GM19452 (cell line): ENCODE results near the gene CABP4.
A peak's percentile ranks its signal among the peaks of the same experiment; 100 is the strongest.

Experiments used
- ATAC-seq: cut with Tn5 transposase; IDR thresholded peaks from one replicate; pipeline ENCODE4 v1.9.1; 2021; ENCODE audit not compliant: unreplicated experiment

Gene CABP4

DNA sequence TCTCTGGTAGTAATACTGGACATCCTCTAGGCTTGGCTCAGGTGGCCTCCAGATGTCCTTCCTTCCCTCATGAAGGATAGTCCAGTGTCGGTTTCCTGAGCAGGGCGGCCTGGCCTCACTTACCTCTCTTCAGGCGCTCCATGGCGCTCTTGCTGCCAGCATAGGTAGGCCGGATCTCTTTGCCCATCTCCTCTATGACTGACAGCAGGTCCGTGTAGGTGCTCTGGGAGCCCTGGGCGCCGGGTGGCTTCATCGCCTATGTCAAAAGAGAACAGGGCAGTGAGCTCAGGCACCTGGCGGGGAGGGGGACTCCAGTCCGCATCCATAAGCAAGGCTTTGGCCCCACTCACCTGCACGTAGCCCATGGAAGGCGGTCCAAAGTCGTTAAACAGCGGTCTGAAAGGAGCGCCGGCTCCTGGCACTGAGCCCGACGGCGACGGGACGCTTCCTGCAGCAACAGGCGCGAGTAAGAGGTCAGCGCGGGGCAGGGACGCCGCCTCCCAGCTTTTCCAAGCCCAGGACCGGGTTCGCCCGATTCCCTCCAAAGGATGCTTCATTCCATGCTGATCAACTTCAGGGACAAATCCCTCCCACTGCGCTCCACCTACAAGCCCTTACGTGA lies 52.2 kb downstream of the CABP4 start:
- ATAC-seq = no peak

DNA sequence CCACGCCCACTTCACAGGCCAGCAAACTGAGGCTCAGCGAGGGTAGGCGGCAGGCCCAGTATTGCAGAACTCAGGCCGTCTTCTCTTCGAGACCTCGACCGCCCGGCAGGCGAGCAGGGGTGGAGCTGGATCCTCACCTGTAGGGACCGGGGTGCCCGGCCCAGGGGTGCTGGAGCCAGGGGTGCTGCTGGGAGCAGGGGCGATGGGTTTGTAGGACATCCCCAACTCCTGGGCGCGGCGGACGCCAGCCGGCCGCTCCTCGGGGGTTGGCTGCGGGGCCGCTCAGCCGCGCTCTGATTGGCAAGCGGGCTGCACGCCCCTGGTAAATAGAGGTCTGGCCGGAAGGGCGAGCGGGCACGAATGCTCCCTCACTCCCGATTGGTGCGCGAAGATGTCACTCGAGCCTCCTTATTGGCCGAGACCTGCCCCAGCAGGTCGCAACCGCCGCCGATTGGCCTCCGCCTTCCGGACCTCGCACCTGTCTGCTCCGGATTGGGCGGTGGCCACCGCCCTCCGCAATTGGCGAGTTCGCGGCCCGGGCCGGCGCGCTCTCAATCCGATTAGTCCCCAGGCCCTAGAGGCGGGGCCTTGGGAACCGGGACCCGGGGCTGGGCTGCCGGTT lies 52.8 kb downstream of the CABP4 start, which contains the start of gene CDK2AP2:
TSS of gene CDK2AP2 (minus strand) at position 299 of the 622 bp plus-strand sequence. CDS start at position 219, 80 bp downstream.
- ATAC-seq = peak; percentile 76

DNA sequence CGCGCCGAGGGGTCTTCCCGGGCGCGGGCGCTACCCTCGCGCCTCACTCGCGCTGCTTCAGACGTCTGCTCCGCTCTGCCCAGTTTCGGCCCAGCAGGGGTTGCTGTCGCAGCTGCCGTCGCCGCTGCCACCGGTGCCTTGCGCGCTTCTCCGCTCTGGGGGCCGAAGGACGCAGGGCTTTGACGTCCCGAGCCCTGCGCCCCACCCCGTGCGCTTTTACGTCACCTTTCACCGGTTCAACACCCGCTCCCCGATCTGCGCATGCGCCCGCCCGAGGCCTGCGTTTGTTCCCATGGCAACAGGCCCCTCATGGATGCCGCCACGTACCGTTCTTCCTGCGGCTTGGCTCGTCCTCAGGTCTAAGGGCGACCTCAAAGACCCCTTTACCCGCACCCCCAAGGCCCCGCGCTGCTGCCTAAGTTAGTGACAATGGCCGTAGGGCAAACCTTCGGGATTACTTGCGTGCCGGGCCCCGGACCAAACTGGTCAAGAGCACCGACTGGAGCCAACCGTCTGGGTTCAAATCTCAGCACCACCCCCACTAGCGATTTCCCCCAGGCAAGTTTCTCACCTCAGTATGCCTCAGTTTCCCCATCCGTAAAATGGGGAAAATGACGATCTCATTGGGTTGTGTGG lies 53.5 kb downstream of the CABP4 start:
- ATAC-seq = peak; percentile 39

DNA sequence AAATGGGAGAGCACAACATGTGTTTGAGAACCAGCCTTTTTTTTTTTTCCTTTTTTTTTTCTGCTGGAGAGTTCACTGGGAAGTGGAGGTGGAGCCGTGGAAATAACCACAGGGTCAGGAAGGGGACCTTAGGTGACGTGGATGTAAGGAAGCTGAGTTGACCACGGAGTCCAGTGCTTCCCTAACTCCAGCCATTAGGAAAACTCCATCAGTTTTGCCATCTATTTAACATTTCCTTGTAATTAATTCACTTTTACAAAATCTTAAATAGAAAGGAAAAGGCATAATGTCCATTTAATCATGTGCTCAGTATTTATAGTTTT lies 54.8 kb downstream of the CABP4 start:
- no peak for ATAC-seq
